NCI-H82 (cell line): ENCODE data around the gene GTPBP1.

Experiments
- DNase-seq: peaks from one replicate; lab custom pipeline; 2025; lab: John Stamatoyannopoulos, UW

The GTPBP1 gene

DNA sequence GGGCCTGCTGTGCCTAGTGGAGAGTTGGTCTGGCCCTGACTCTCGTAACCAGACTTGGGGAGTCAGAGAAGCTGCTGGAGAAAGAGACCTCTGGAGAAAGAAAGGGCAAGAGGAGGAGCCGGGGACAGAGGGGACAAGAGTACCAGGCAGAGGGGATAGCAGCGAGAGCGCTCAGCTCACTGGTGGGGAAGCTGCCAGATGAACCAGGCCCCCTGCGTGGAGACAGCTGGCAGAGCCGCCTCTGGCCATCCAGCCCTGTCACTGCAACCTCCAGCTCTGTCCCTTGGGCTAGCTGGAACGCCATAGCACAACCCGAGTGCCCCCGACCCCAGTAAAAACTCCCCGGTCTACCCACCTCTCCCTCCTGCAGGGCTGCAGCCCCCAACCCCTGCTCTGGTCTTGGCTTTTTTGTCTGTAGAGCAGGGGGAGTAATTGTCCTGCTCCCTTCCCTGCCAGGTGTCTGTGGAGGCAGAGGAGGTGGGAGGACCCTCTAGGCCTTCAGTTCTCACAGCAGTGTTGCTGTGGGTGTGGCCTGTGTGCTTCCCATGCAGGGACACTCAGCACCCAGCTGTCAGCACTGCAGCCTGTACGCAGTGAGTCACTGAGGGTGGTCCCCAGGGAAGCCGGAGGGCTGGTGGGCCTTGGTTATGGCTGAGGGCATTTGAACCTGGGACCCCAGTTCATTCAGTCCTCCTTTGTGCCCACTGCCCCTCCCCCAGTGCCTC, 54.9 kb downstream of the GTPBP1 start:
- DNase-seq = peak; percentile 77

DNA sequence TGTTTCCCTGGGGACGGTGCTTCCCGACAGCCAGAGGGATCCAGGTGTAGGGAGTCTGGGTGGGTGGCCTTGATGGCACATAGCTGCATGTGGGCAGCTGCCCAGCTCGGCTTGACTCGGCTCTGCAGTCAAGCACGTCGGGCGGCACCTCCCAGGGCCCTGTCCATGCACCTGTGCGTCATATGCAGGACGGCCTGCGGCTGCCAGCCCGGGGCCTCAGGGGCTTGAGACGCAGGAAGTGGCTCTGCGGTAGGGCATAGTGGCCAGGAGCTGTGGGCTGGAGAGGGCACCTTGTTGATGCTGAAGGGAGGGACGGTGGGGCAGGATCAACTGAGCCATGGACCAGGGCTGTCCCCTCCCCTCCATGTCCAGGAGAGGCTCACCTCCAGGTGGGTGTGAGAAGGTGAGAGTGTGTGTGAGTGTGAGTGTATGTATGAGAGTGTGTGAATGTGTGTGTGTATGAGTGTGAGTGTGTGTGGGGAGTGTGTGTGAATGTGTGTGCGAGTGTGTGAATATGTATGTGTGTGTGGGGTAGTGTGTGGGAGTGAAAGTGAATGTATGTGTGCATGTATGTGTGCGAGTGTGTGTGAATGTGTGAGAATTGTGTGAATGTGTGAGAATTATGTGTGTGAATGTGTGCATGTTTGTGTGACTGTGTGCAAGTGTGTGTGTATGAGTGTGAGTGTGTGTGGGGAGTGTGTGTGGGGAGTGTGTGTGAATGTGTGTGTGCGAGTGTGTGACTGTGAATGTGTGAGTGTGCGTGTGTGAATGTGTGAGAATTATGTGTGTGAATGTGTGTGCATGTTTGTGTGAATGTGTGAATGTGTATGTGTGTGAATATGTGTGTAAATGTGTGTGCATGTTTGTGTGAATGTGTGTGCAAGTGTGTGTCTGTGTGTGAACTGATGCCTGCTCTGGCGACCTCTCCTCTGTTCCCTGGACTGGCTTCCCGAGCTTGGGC, 55.7 kb downstream of the GTPBP1 start:
- no peak for DNase-seq

- DNase-seq = peak; percentile 57
Measured at GRCh38 chr22:38762551-38762983, 56.8 kb downstream of the GTPBP1 start.

GRCh38 chr22:38766076-38766777, 60.5 kb downstream of the GTPBP1 start:
- peak; percentile 63 for DNase-seq

DNA sequence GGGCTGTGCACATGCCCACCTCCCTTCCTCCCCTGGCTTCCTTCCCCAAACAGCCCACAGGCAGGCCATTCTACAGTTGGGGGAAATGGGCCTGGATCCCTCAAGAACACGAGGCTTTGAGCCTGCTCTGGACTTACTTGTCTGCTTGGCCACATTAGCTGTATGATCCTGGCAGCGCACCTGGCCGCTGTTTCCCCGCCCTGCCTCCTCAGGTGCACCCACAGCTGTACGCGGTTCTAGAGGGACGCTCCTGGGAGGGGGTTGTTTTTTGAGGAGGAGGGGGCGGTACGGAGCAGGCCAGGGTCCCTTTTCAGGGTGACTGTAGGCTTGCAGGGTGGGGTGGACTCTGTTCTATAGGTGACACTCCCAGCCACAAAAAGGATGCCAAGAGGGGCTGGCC, 61.6 kb downstream of the GTPBP1 start:
- DNase-seq = no peak

GRCh38 chr22:38768036-38768435, 62.3 kb downstream of the GTPBP1 start:
- no peak for DNase-seq

DNA sequence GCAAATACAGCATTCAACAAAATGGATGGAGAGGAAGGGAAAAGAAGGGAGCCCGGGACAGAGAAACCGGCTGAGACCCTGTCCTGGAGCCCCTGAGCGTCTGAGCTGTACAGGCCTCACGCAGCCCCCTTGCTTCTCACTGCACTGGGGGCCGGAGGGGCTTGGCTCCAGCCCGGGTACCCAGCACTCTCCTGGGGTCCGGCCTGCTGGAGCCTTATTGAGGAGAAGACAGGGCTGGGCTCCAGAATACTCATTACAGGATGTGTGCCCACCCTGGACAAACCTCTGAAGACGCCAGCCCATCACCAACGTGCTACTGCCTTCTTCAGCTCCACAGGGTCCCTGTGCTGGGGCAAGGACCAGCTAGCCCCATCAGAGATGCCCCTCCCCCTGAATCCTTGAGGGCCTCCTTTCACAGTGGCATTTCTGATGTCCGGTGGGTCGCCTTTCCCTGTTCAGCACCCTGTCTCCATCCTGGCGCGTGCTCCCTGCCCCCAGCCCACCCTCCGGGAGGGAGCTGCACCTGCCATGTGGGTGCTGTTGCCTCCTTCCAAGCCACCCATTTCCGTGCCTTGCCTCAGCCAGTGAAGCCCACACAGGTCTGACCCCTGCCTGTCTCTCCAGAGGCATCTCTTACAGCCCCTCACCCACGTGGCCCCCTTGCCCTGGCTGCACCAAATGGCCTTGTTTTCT, 64.7 kb downstream of the GTPBP1 start:
- no peak for DNase-seq

DNA sequence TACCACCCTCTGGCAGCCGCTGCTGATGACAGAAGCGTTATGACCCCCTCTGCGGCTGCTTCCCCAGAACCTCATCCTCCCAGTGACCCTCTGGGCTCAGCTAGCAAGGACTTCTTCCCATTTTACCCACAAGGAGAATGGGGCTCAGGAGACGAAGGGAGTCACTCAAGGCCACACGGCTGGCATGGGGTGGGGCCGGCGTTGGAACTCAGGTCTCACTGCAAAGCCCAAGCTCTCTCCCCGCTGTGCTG, 66.8 kb downstream of the GTPBP1 start:
- DNase-seq = no peak

GRCh38 chr22:38773363-38773946, 67.7 kb downstream of the GTPBP1 start:
- no peak for DNase-seq

- DNase-seq = no peak
Measured at GRCh38 chr22:38774496-38775166, 68.9 kb downstream of the GTPBP1 start.

DNA sequence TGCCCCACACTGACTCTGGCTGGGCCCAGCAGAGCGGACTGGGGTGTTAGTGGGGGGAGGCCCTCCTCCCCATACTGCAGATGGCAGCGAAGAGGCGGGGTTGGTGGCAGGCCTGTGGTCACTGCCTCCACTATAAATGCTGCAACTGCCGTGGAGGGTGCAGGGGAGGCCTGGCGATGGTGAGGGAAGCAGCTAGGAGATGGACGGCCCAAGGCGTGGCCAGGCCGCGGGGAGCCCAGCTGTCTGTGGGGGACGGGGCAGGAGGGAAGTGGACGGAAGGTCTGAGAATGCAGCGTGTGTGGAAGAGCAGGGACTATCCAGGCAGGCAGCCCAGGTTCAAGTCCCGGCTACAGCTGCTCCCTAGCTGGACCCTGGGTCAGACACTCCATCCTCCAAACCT, 69.9 kb downstream of the GTPBP1 start:
- DNase-seq = no peak

GRCh38 chr22:38776086-38776485, 70.3 kb downstream of the GTPBP1 start:
- DNase-seq = no peak

GRCh38 chr22:38777087-38777671, 71.4 kb downstream of the GTPBP1 start:
- DNase-seq = no peak

GRCh38 chr22:38781033-38781432, 75.3 kb downstream of the GTPBP1 start:
- no peak for DNase-seq

DNA sequence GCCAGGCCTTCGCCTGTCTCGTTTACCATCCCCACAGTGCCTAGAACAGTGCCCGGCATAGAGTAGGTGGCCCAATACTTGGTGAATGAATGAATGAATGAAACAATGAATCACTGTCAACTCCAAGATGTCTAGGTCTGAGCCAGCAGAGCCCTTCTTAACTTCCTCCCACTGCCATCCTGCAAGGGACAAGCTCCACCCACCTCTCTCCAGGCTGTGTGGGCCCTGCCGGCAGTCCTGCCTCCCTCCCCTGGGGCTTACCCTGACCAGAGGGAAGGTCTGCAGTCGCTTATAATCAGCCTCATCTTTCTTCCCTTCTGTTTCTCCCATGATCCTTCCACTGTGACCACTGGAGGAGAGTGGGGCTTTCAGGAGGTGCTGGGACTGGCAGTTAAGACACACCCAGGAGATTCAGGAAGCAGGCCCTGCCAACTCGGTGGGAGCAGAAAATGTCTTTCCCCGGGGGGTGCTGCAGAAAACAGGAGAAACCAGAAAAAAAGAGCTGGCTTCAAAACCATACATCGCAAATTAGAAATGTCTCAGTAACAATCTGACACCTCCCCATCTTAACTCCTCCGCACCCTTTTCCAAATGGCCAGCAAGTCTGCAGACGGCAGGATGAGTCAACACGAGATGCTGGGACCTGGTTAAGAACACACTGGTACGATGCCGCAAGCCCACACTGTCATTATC, 76.8 kb downstream of the GTPBP1 start:
- peak; percentile 16 for DNase-seq
